ENCODE measurements around the gene PLPP1. TPM values are rescaled to one million over a fixed set of nuclear protein-coding genes. Genes with fewer than 3 reads are reported as not detected.
"Not testable (repeated sequence)": the region's sequence is repeated elsewhere in the genome, so short reads cannot be mapped to it uniquely, and the experiment has no call there.

Gene PLPP1
- total and polyA plus RNA-seq, 2 donors = 14.6 to 32.5 TPM

GRCh38 chr5:55520117-55520839 is 14.5 kb downstream of the PLPP1 start:
- 99% methylated on average over 2 of the region's 2 CpGs for WGBS

GRCh38 chr5:55518831-55519390 is 15.9 kb downstream of the PLPP1 start:
- no peak for DNase-seq (ENCODE audit: low read depth in 6 of 9, low spot score in 9 of 9)
- H3K4me1 ChIP-seq (ENCODE audit: control insufficient read depth in 2 of 2, insufficient read depth in 2 of 2, low read length in 2 of 2) = no peaks in the 10 kb centered on the region
- no peaks in the 10 kb centered on the region for H3K27me3 ChIP-seq (ENCODE audit: control insufficient read depth in 2 of 2, insufficient read depth in 1 of 2, low read length in 1 of 2)
- no peaks in the 10 kb centered on the region for H3K9me3 ChIP-seq (ENCODE audit: control insufficient read depth in 2 of 2, insufficient read depth in 1 of 2, low read length in 1 of 2)
- H3K27ac ChIP-seq (ENCODE audit: low read depth in 1 of 2, low read length in 1 of 2) = no peak overlapping the region
- no peaks in the 10 kb centered on the region for H3K36me3 ChIP-seq (ENCODE audit: control insufficient read depth in 2 of 2, insufficient read depth in 2 of 2, low read length in 1 of 2)
- no peak overlapping the region for H3K4me3 ChIP-seq (ENCODE audit: low read length in 2 of 2)

More at GRCh38 chr5:55520117-55520839, 14.5 kb downstream of the PLPP1 start:
- Histone ChIP-seq H3K4me1 (ENCODE audit: control insufficient read depth in 2 of 2, insufficient read depth in 2 of 2, low read length in 2 of 2) (no peaks in the 10 kb centered on the region), H3K27me3 (ENCODE audit: control insufficient read depth in 2 of 2, insufficient read depth in 1 of 2, low read length in 1 of 2) (no peaks in the 10 kb centered on the region), H3K9me3 (ENCODE audit: control insufficient read depth in 2 of 2, insufficient read depth in 1 of 2, low read length in 1 of 2) (no peaks in the 10 kb centered on the region), H3K27ac (ENCODE audit: low read depth in 1 of 2, low read length in 1 of 2) (no peak overlapping the region), H3K36me3 (ENCODE audit: control insufficient read depth in 2 of 2, insufficient read depth in 2 of 2, low read length in 1 of 2) (no peaks in the 10 kb centered on the region), H3K4me3 (ENCODE audit: low read length in 2 of 2) (no peak overlapping the region)
- DNase-seq (ENCODE audit: low read depth in 6 of 9, low spot score in 9 of 9) = no peak

DNA sequence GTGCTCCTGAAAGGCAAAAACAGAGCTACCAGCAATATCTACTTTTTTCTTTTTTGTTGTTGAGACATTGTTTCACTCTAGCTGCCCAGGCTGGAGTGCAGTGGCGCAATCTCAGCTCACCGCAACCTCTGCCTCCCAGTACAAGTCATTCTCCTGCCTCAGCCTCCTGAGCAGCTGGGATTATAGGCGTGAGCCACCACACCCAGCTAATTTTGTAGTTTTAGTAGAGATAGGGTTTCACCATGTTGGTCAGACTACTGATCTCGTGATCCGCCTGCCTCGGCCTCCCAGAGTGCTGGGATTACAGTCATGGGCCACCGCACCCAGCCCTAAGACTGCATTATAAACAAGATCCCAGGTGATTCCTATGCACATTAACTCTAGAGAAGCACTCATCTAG is 17.0 kb downstream of the PLPP1 start:
- Histone ChIP-seq H3K27me3 (ENCODE audit: control insufficient read depth in 2 of 2, insufficient read depth in 1 of 2, low read length in 1 of 2) (no peaks in the 10 kb centered on the region), H3K27ac (ENCODE audit: low read depth in 1 of 2, low read length in 1 of 2) (no peak overlapping the region), H3K36me3 (ENCODE audit: control insufficient read depth in 2 of 2, insufficient read depth in 2 of 2, low read length in 1 of 2) (no peaks in the 10 kb centered on the region), H3K4me1 (ENCODE audit: control insufficient read depth in 2 of 2, insufficient read depth in 2 of 2, low read length in 2 of 2) (no peaks in the 10 kb centered on the region), H3K4me3 (ENCODE audit: low read length in 2 of 2) (no peak overlapping the region), H3K9me3 (ENCODE audit: control insufficient read depth in 2 of 2, insufficient read depth in 1 of 2, low read length in 1 of 2) (no peaks in the 10 kb centered on the region)
- no peak for DNase-seq (ENCODE audit: low read depth in 6 of 9, low spot score in 9 of 9)
- 96% methylated on average over 7 of the region's 7 CpGs for WGBS

DNA sequence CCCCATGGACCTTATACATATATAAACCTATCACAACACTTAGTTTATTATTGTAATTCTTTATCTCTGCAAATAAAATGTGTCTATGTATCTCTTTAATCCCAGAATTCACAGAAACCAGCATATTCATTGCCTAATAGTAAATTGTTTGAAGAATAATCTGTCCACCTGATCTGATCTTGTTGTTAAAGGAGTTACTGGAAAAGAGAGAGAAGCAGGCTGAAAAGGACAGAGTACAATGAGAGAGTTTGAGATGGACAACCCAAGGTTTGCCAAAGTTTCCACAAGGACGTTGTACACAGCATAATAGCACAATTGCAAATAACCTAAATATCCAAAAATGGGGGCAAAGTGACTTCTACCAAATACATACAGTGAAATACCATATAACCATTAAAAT is 23.8 kb downstream of the PLPP1 start:
- Histone ChIP-seq H3K4me1 (ENCODE audit: control insufficient read depth in 2 of 2, insufficient read depth in 2 of 2, low read length in 2 of 2) (no peaks in the 10 kb centered on the region), H3K27ac (ENCODE audit: low read depth in 1 of 2, low read length in 1 of 2) (no peak overlapping the region), H3K36me3 (ENCODE audit: control insufficient read depth in 2 of 2, insufficient read depth in 2 of 2, low read length in 1 of 2) (no peaks in the 10 kb centered on the region), H3K4me3 (ENCODE audit: low read length in 2 of 2) (no peak overlapping the region), H3K27me3 (ENCODE audit: control insufficient read depth in 2 of 2, insufficient read depth in 1 of 2, low read length in 1 of 2) (no peaks in the 10 kb centered on the region), H3K9me3 (ENCODE audit: control insufficient read depth in 2 of 2, insufficient read depth in 1 of 2, low read length in 1 of 2) (no peaks in the 10 kb centered on the region)
- no peak for DNase-seq (ENCODE audit: low read depth in 6 of 9, low spot score in 9 of 9)
- WGBS = 92% methylated on average over 1 of the region's 1 CpG

DNA sequence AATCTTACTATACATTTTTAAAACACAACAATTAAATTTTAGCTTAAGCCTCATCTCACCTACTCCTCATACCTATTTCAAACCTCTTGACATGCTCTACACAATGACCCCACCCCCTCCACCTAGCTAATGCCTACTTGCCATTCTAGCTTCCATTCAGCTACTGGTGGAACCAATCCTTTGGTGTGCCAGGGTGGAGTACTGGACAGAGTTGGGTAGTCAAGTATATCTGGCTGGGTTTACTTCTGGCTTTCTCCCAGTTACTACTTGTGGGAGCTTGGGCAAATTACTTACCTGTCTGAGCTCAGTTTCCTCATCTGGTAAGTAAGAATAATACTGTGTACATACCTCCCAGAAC is 24.3 kb downstream of the PLPP1 start:
- Histone ChIP-seq H3K27me3 (ENCODE audit: control insufficient read depth in 2 of 2, insufficient read depth in 1 of 2, low read length in 1 of 2) (no peaks in the 10 kb centered on the region), H3K36me3 (ENCODE audit: control insufficient read depth in 2 of 2, insufficient read depth in 2 of 2, low read length in 1 of 2) (no peaks in the 10 kb centered on the region), H3K4me3 (ENCODE audit: low read length in 2 of 2) (no peak overlapping the region), H3K27ac (ENCODE audit: low read depth in 1 of 2, low read length in 1 of 2) (no peak overlapping the region), H3K4me1 (ENCODE audit: control insufficient read depth in 2 of 2, insufficient read depth in 2 of 2, low read length in 2 of 2) (no peaks in the 10 kb centered on the region), H3K9me3 (ENCODE audit: control insufficient read depth in 2 of 2, insufficient read depth in 1 of 2, low read length in 1 of 2) (no peaks in the 10 kb centered on the region)
- no peak for DNase-seq (ENCODE audit: low read depth in 6 of 9, low spot score in 9 of 9)

DNA sequence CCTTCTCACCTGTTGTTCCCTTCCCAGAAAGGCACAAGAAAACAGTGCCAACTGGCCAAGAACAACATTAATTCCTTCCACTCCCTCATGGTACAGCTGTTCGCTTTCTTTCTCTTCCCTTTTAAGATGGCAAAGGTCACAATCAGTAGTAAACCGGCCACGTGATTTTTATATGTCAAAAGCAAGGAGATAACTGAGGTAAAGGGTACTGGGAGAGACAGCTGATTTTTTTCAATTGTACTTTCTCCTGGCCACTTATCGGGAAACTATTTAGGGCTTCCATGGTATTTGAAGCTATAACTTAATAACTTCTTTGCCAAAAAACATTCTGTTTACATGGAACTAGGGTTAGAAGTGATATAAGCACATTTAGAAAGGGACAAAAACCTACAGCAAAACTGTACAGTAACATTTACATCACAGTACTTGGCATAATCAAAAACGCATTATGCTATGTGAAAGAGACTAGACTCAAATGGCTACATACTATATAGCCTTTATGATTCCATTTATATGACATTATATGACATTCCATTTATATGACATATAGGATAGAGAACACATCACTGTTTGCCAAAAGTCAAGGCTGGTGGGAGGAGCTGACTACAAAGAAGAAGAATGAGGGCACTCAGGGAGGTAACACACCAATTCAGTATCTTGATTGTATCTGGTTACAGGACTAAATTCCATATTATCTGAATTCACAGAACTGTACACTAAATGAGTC is 24.8 kb downstream of the PLPP1 start:
- Histone ChIP-seq H3K9me3 (ENCODE audit: control insufficient read depth in 2 of 2, insufficient read depth in 1 of 2, low read length in 1 of 2) (no peaks in the 10 kb centered on the region), H3K36me3 (ENCODE audit: control insufficient read depth in 2 of 2, insufficient read depth in 2 of 2, low read length in 1 of 2) (no peaks in the 10 kb centered on the region), H3K27ac (ENCODE audit: low read depth in 1 of 2, low read length in 1 of 2) (no peak overlapping the region), H3K4me1 (ENCODE audit: control insufficient read depth in 2 of 2, insufficient read depth in 2 of 2, low read length in 2 of 2) (no peaks in the 10 kb centered on the region), H3K27me3 (ENCODE audit: control insufficient read depth in 2 of 2, insufficient read depth in 1 of 2, low read length in 1 of 2) (no peaks in the 10 kb centered on the region), H3K4me3 (ENCODE audit: low read length in 2 of 2) (no peak overlapping the region)
- 96% methylated on average over 5 of the region's 5 CpGs for WGBS
- DNase-seq (ENCODE audit: low read depth in 6 of 9, low spot score in 9 of 9) = no peak

GRCh38 chr5:55509097-55509496 is 25.7 kb downstream of the PLPP1 start:
- no peak overlapping the region for H3K4me3 ChIP-seq (ENCODE audit: low read length in 2 of 2)
- no peaks in the 10 kb centered on the region for H3K36me3 ChIP-seq (ENCODE audit: control insufficient read depth in 2 of 2, insufficient read depth in 2 of 2, low read length in 1 of 2)
- no peaks in the 10 kb centered on the region for H3K4me1 ChIP-seq (ENCODE audit: control insufficient read depth in 2 of 2, insufficient read depth in 2 of 2, low read length in 2 of 2)
- H3K9me3 ChIP-seq (ENCODE audit: control insufficient read depth in 2 of 2, insufficient read depth in 1 of 2, low read length in 1 of 2) = no peaks in the 10 kb centered on the region
- H3K27me3 ChIP-seq (ENCODE audit: control insufficient read depth in 2 of 2, insufficient read depth in 1 of 2, low read length in 1 of 2) = no peaks in the 10 kb centered on the region
- WGBS = 97% methylated on average over 1 of the region's 1 CpG
- no peak for DNase-seq (ENCODE audit: low read depth in 6 of 9, low spot score in 9 of 9)
- no peak overlapping the region for H3K27ac ChIP-seq (ENCODE audit: low read depth in 1 of 2, low read length in 1 of 2)

- Histone ChIP-seq H3K27me3 (ENCODE audit: control insufficient read depth in 2 of 2, insufficient read depth in 1 of 2, low read length in 1 of 2) (no peaks in the 10 kb centered on the region), H3K4me3 (ENCODE audit: low read length in 2 of 2) (no peak overlapping the region), H3K36me3 (ENCODE audit: control insufficient read depth in 2 of 2, insufficient read depth in 2 of 2, low read length in 1 of 2) (no peaks in the 10 kb centered on the region), H3K9me3 (ENCODE audit: control insufficient read depth in 2 of 2, insufficient read depth in 1 of 2, low read length in 1 of 2) (no peaks in the 10 kb centered on the region), H3K4me1 (ENCODE audit: control insufficient read depth in 2 of 2, insufficient read depth in 2 of 2, low read length in 2 of 2) (no peaks in the 10 kb centered on the region), H3K27ac (ENCODE audit: low read depth in 1 of 2, low read length in 1 of 2) (no peak overlapping the region)
- 99% methylated on average over 2 of the region's 2 CpGs for WGBS
- no peak for DNase-seq (ENCODE audit: low read depth in 6 of 9, low spot score in 9 of 9)
Measured at GRCh38 chr5:55507574-55507973, 27.2 kb downstream of the PLPP1 start.

DNA sequence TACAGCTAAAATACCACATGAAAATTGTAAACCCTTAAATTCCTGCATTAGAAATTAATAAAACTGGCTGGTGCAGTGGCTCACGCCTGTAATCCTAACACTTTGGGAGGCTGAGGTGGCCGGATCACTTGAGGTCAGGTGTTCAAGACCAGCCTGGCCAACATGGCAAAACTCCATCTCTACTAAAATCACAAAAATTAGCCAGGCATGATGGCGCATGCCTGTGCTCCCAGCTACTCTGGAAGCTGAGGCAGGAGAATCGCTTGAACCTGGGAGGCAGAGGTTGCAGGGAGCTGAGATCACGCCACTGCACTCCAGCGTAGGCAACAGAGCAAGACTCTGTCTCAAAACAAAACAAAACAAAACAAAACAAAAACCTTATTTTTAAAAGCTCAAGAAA is 29.1 kb downstream of the PLPP1 start:
- H3K27me3 ChIP-seq (ENCODE audit: control insufficient read depth in 2 of 2, insufficient read depth in 1 of 2, low read length in 1 of 2); H3K9me3 ChIP-seq (ENCODE audit: control insufficient read depth in 2 of 2, insufficient read depth in 1 of 2, low read length in 1 of 2); H3K36me3 ChIP-seq (ENCODE audit: control insufficient read depth in 2 of 2, insufficient read depth in 2 of 2, low read length in 1 of 2); H3K4me1 ChIP-seq (ENCODE audit: control insufficient read depth in 2 of 2, insufficient read depth in 2 of 2, low read length in 2 of 2); H3K4me3 ChIP-seq (ENCODE audit: low read length in 2 of 2); DNase-seq (ENCODE audit: low read depth in 6 of 9, low spot score in 9 of 9); H3K27ac ChIP-seq (ENCODE audit: low read depth in 1 of 2, low read length in 1 of 2): not testable (repeated sequence)
- WGBS = 98% methylated on average over 6 of the region's 6 CpGs
